Measurements from ENCODE around the gene SERPINA9.

The SERPINA9 gene, protein sequence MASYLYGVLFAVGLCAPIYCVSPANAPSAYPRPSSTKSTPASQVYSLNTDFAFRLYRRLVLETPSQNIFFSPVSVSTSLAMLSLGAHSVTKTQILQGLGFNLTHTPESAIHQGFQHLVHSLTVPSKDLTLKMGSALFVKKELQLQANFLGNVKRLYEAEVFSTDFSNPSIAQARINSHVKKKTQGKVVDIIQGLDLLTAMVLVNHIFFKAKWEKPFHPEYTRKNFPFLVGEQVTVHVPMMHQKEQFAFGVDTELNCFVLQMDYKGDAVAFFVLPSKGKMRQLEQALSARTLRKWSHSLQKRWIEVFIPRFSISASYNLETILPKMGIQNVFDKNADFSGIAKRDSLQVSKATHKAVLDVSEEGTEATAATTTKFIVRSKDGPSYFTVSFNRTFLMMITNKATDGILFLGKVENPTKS

DNA sequence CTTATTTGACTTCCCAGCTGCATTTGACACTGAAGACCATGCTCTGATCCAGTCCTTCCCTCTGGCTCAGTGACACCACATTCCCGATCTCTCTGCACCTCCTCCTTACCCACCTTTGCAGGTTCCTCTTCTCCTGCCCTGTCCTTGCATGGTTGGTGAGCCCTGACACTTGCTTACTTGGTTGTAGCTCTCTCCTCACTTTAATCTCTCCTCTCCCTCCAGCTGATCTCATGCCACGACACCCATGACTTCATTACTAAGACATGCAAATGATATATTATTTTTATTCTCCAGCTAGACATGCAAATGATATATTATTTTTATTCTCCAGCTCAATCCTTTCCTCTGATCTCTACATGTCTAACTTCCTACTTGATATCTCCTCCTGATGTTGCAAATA lies at the start of gene SERPINA9:
TSS of gene SERPINA9 (minus strand) at position 175 of the 400 bp plus-strand sequence. CDS start 6,357 bp downstream, outside the sequence.
- no peak within 1 kb of the TSS for H3K4me3 ChIP-seq (ENCODE audit: low read depth, low read length)
- TF ChIP-seq, protein P1, sequence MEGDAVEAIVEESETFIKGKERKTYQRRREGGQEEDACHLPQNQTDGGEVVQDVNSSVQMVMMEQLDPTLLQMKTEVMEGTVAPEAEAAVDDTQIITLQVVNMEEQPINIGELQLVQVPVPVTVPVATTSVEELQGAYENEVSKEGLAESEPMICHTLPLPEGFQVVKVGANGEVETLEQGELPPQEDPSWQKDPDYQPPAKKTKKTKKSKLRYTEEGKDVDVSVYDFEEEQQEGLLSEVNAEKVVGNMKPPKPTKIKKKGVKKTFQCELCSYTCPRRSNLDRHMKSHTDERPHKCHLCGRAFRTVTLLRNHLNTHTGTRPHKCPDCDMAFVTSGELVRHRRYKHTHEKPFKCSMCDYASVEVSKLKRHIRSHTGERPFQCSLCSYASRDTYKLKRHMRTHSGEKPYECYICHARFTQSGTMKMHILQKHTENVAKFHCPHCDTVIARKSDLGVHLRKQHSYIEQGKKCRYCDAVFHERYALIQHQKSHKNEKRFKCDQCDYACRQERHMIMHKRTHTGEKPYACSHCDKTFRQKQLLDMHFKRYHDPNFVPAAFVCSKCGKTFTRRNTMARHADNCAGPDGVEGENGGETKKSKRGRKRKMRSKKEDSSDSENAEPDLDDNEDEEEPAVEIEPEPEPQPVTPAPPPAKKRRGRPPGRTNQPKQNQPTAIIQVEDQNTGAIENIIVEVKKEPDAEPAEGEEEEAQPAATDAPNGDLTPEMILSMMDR (IDR thresholded peaks at IDR 0.05; ENCODE audit: insufficient read depth, low read depth, low read length, missing control alignments) = no peak
- DNase-seq (ENCODE audit: low read depth) = no peak

- DNase-seq (ENCODE audit: low read depth) = no peak
- H3K4me3 ChIP-seq (ENCODE audit: low read depth, low read length) = no peak overlapping the region
- TF ChIP-seq, protein P1 (IDR thresholded peaks at IDR 0.05; ENCODE audit: insufficient read depth, low read depth, low read length, missing control alignments) = no peak
Measured at GRCh38 chr14:94524093-94524492, 48.1 kb upstream of the SERPINA9 start.

GRCh38 chr14:94523265-94523664 lies 47.3 kb upstream of the SERPINA9 start:
- DNase-seq (ENCODE audit: low read depth) = no peak
- TF ChIP-seq, protein P1 (IDR thresholded peaks at IDR 0.05; ENCODE audit: insufficient read depth, low read depth, low read length, missing control alignments) = no peak
- H3K4me3 ChIP-seq (ENCODE audit: low read depth, low read length) = no peak overlapping the region

- H3K4me3 ChIP-seq (ENCODE audit: low read depth, low read length) = no peak overlapping the region
- TF ChIP-seq, protein P1 (IDR thresholded peaks at IDR 0.05; ENCODE audit: insufficient read depth, low read depth, low read length, missing control alignments) = no peak
- DNase-seq (ENCODE audit: low read depth) = no peak
Measured at GRCh38 chr14:94522115-94522724, 46.2 kb upstream of the SERPINA9 start.

DNA sequence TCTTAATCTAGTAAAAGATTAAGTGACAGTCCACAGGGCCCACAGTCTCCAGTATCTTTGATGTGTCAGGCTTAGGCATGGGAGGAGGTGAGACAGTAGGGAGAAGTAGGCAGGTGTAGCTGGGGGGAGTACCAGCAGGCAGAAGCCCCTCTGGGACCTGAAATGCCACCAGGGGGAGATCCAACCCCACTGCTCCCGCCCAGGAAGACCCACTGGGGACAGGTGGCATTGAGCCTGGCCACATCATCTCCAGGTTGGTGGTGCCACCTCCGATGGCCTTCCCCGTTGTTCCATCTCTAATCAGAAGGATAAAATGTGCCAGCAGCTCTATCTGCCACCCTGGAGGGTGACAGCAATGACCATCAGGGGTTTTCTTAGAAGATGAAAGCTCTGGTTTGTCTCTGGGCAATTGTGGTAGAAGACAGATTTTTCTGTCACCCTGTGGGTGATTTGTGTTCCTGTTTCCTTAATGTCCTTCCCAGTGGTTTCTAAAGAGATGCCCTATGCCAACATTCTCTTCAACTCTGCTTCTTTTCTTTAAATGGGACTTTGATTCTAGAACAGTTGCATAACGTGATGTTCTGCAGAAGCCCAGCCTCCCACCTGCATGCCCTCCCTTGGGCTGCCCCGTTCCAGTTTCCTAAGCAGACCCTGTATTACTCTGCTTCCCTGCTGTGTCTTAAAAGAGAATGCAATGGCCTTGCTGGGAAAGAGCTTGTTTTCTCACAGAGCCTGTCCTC lies 45.5 kb upstream of the SERPINA9 start:
- no peak for DNase-seq (ENCODE audit: low read depth)
- TF ChIP-seq, protein P1 (IDR thresholded peaks at IDR 0.05; ENCODE audit: insufficient read depth, low read depth, low read length, missing control alignments) = no peak
- no peak overlapping the region for H3K4me3 ChIP-seq (ENCODE audit: low read depth, low read length)

- TF ChIP-seq, protein P1 (IDR thresholded peaks at IDR 0.05; ENCODE audit: insufficient read depth, low read depth, low read length, missing control alignments) = no peak
- H3K4me3 ChIP-seq (ENCODE audit: low read depth, low read length) = no peak overlapping the region
- no peak for DNase-seq (ENCODE audit: low read depth)
Measured at GRCh38 chr14:94517641-94518257, 41.8 kb upstream of the SERPINA9 start.

All from GM12865 (cell line).